ENCODE data around the gene LARP1B. TPM values are rescaled to one million over a fixed set of nuclear protein-coding genes. Genes with fewer than 3 reads are reported as not detected.

Gene LARP1B
- total and polyA plus RNA-seq, 11 donors = 12.8 to 31.3 (median 18.0) TPM

GRCh38 chr4:128130621-128131020 is 69.5 kb downstream of the LARP1B start:
- ATAC-seq (no peak), DNase-seq (no peak)
- Histone ChIP-seq H3K4me1 (no peaks in the 10 kb centered on the region), H3K27me3 (no peaks in the 10 kb centered on the region), H3K9me3 (peaks cover 0 to 13% (median 0%) of the 10 kb centered on the region in 12 donors), H3K36me3 (peaks cover 0 to 1% (median 0%) of the 10 kb centered on the region in 9 donors), H3K4me3 (no peak overlapping the region), H3K27ac (no peak overlapping the region)
- no peak for TF ChIP-seq CTCF (IDR thresholded peaks at IDR 0.05)
- no peak for TF ChIP-seq POLR2A (IDR thresholded peaks at IDR 0.05)
- intact Hi-C loops (cut with DNase I) = no loop called here
- WGBS, 4 donors = 92 to 98% (median 94%) methylated on average over 3 of the region's 3 CpGs

GRCh38 chr4:128134925-128135324 is 73.8 kb downstream of the LARP1B start:
- intact Hi-C loops (cut with DNase I) = no loop called here
- ATAC-seq = no peak
- no peaks in the 10 kb centered on the region for H3K4me1 ChIP-seq
- H3K27ac ChIP-seq = no peak overlapping the region
- H3K27me3 ChIP-seq = no peaks in the 10 kb centered on the region
- DNase-seq = no peak
- H3K36me3 ChIP-seq = no peaks in the 10 kb centered on the region
- H3K4me3 ChIP-seq = no peak overlapping the region
- WGBS, 4 donors = 94 to 99% (median 97%) methylated on average over 6 of the region's 6 CpGs
- TF ChIP-seq CTCF (IDR thresholded peaks at IDR 0.05) (no peak), POLR2A (IDR thresholded peaks at IDR 0.05) (no peak)
- H3K9me3 ChIP-seq = peaks cover 0 to 13% (median 0%) of the 10 kb centered on the region in 12 donors

DNA sequence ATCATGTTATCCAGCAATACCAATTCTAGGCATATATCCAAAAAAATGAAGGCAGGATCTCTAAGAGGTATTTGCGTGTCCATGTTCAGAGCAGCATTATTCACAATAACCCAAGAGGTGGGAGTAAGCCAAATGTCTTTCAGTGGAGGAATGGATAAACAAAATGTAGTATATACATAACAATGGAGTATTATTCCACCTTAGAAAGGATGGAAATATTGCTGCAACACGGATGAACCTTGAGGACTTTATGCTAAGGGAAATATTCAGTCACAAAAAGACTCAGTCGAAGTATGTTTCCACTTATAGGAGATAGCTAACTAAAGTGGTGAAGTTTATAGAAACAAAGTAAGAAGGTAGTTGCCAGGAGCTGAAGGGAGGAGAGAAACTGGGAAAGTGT is 74.3 kb downstream of the LARP1B start:
- TF ChIP-seq POLR2A (IDR thresholded peaks at IDR 0.05) (no peak), CTCF (IDR thresholded peaks at IDR 0.05) (no peak)
- no peak overlapping the region for H3K27ac ChIP-seq
- 90 to 93% (median 92%) methylated on average over 3 of the region's 3 CpGs for WGBS, 4 donors
- no peaks in the 10 kb centered on the region for H3K27me3 ChIP-seq
- no peaks in the 10 kb centered on the region for H3K4me1 ChIP-seq
- ATAC-seq (no peak), DNase-seq (no peak)
- peaks cover 0 to 13% (median 0%) of the 10 kb centered on the region in 12 donors for H3K9me3 ChIP-seq
- no peaks in the 10 kb centered on the region for H3K36me3 ChIP-seq
- no peak overlapping the region for H3K4me3 ChIP-seq
- intact Hi-C loops (cut with DNase I) = no loop called here

- ATAC-seq = no peak
- Histone ChIP-seq H3K27ac (no peak overlapping the region), H3K9me3 (peaks cover 0 to 18% (median 4%) of the 10 kb centered on the region in 12 donors), H3K4me3 (no peak overlapping the region), H3K4me1 (no peaks in the 10 kb centered on the region), H3K27me3 (no peaks in the 10 kb centered on the region), H3K36me3 (peaks cover 0 to 6% (median 0%) of the 10 kb centered on the region in 9 donors)
- intact Hi-C loops (cut with DNase I) = no loop called here
- no peak for TF ChIP-seq CTCF (IDR thresholded peaks at IDR 0.05)
- no peak for TF ChIP-seq POLR2A (IDR thresholded peaks at IDR 0.05)
- DNase-seq = no peak
Measured at GRCh38 chr4:128141866-128142265, 80.8 kb downstream of the LARP1B start.

Measured in heart left ventricle (tissue), 16 donors.